GM19455 (cell line): ENCODE results near the gene SLC25A21.
"Not testable (repeated sequence)": the region's sequence is repeated elsewhere in the genome, so short reads cannot be mapped to it uniquely, and the experiment has no call there.

Experiments
- ATAC-seq: cut with Tn5 transposase; IDR thresholded peaks from one replicate; pipeline ENCODE4 v1.9.1; 2021; ENCODE audit not compliant: unreplicated experiment

SLC25A21 gene

DNA sequence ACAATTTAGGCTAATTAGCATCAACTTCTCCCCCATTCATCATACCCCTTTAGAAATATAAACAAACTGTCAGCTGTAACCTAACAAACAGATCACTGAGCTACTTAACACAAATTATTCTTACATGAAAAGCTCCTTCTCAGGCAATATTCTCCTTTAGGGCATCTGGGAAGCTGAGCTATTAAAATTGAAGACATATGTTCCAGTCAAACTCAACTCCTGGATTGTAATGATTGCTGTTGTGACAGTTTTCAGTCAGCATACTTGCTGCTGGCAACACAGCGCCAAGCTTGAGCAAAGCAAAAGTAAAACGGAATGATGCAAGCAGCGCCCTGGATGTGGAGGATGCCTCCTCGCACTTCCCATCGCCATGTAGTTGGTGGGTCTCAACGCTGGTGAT is 82.4 kb downstream of the SLC25A21 start:
- ATAC-seq = no peak

DNA sequence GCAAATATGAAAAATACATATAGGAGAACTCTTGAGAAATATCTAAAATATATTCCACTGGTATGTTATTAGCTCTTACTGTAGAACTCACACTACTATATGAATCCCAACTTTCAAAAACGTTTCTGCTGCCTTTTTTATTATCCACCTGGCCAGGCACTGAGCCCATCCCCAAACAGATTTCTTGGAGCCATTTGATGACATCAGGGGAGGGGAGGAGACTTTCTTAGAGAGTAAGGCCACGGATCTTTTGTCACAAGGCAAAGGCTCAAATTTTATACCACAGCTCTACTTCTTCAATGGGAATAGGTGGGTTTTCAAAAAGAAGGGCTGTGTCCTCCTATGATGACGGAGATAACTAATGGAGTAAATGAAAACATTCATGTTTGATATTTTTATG is 83.0 kb downstream of the SLC25A21 start:
- no peak for ATAC-seq

DNA sequence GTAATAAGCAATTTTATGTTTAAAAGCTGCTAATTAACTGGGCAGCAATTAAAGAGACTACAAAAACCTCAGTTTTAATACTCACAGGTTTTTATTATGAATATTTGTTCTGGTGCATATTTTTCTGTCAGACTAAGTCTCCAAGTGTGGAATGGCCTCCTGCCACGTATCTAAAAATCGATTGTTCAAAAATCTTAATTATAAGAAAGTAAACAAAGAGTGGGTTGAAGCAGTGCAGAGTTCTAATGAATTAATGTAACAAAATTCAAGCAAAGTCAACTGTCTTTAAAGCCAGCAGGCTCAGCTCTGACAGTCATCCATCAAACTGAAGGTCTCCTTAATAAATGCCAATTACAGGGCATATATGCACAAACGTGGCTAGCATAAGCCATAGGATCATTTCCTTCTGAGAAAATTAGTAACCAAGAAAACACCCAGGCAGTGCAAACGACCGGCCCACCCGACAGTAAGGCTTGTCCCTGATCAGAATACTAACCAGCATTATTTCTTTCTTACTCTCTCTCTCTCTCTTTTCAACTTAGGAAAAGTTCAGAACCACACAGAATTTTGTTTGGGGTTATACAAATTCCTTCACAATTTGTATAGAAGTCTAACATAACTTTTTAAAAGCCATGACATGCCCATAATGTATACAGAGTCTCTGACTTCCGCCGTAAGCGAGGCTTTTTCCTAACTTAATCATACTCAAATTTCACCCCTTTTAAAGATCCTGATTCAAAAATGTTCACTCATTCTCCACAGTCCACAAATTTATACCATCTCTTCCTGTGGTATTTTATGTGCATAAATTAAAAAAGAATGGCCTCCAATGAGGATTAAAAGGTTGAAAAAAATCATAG is 83.8 kb downstream of the SLC25A21 start:
- no peak for ATAC-seq

DNA sequence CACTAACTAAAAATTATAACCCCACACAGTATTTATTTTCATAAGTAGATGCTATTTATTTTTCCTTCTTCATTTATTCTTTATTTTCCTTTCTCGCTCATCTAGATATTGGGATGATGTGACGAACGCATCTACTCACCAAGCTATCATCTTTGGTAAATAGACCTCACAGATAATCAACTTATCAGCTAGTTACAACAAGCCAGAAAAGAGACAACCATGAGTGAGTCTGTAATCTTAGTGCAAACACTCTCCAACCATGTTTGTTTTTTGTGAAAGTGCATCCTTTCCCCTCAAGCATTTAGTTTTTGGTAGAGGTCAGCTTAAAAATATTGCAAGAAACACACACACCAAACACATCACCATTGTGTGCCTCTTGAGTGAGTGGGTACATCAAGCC is 84.9 kb downstream of the SLC25A21 start:
- no peak for ATAC-seq

DNA sequence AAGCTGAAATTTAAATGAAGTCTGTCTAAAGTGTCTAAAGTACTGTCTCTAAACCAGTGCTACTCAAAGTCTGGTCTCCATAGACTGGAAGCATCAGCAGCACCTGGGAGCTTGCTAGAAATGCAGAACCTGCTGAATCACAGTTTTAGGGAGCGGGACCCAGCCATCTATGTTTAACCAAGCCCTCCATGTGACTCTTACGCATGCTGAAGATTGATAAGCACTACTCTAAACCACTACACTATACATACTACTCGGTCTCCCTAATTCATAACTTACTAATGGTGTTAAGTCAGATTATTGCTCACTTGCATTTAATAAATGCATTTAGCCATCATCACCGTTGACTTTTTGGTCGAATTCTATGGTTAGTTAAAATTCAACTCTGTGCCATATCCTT is 88.8 kb downstream of the SLC25A21 start:
- no peak for ATAC-seq

DNA sequence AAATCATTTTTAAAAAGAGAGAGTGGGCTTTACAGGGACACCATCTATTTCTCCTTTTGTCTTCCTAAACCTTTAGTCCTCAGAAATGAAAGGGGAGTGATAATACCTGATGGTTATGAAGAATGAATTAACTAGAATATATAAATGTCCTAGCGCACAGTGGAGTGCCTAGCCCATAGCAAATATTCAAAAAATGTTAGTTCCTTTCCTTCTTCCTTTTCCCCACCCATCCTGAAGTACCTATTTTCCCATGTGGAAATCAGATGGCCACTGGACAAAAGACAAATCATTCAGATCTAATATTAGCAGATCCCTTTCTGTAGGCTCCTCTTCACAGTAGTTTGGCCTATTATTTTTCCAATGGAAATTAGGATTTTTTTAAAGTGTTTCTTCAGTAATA is 90.0 kb downstream of the SLC25A21 start:
- ATAC-seq = no peak

DNA sequence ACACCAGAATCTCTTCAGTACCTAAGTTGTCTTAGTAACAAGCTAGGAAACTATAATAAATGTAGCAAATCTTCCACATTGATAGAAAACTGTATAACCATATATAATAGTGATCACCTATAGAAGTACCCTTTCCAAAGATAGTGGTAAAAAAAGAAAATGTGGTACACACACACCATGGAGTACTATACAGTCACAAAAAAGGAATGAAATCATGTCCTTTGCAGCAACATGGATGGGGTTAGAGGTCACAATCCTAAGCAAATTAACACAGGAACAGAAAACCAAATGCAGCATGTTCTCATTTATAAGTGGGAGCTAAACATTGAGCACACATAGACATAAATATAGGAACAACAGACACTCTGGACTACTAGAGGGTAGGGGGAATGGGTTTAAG is 90.5 kb downstream of the SLC25A21 start:
- no peak for ATAC-seq

DNA sequence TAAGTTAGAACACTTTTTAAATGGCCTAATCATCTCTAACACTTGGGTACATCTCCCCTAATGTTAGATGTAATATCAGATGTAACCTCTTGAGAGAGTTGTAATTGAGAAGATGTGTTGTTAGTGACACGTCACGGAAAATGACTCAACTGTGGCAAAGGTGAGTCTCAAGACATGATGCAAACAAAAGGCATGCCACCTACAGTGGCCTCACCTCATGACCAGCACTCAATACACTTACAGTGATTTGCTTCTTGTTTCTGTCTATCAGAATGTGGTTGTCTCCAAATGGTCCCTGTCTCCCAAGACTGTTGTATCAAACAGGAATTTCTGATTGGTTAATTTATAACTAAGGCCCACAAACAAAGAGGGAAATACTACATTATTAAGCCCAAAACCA is 91.2 kb downstream of the SLC25A21 start:
- no peak for ATAC-seq

DNA sequence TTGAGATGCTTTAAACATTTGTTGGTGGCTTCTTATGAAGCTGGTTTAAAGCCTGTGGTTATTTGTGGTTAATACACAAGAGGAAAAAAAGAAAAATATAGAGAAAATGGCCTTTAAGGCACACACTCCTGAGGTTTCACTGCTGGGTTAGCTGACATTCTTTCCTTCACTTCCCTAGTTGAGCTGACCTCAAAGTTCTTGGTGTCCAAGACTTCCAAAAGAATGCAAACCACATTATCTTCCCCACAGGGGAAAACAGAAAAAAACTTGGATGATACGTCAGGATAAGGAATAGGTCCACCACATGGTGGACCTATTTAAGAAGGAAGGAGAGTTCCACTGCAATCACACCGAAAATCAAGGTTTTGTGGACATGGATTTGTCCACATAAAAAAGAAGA is 94.3 kb downstream of the SLC25A21 start:
- ATAC-seq = no peak

DNA sequence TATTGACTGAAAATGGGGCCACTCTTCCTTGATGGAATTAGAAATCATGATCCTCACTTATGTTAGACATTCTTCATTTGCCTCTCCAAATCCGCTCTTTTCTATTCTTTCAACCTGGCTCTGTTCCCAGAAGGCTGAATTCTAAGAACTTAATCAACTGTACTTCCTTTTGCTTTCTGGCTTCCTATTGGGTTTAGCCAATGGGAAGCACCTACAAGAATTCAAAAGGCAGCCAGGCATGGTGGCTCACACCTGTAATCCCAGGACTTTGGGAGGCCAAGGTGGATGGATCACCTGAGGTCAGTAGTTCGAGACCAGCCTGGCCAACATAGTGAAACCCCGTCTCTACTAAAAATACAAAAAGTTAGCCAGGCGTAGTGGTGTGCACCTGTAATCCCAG is 98.1 kb downstream of the SLC25A21 start:
- not testable (repeated sequence) for ATAC-seq

DNA sequence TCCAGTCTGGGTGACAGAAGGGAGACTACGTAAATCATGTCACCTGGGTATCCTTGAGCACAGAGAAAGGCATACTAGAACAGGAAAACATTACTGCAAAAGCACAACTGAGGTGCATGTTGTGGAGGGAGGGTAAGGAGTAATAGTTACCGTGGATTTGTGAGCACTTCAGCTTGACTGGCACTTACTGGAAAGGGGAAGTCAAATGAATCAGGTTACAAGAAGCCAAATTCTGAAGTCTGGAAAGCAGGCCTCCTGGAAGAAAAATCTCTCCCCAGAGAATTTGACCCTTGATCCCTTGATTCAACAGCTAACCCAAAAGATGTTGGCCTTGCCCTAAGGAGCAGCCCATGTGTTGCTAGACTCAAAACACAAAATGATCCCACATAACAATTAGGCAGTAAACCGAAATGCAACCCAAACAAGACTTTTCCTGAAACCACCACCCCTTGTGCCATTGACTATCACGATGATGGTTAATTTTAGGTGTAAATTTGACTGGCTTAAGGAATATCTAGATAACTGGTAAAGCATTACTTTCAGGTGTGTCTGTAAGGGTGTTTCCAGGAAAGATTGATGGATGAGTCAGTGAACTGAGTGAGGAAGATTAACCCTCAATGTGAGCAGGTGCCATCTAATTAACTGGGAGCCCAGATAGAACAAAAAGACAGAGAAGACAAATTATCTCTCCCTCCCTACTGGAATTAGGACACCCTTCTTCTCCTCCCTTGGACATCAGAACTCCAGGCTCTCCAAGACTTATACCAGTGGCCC is 108.8 kb downstream of the SLC25A21 start:
- no peak for ATAC-seq

DNA sequence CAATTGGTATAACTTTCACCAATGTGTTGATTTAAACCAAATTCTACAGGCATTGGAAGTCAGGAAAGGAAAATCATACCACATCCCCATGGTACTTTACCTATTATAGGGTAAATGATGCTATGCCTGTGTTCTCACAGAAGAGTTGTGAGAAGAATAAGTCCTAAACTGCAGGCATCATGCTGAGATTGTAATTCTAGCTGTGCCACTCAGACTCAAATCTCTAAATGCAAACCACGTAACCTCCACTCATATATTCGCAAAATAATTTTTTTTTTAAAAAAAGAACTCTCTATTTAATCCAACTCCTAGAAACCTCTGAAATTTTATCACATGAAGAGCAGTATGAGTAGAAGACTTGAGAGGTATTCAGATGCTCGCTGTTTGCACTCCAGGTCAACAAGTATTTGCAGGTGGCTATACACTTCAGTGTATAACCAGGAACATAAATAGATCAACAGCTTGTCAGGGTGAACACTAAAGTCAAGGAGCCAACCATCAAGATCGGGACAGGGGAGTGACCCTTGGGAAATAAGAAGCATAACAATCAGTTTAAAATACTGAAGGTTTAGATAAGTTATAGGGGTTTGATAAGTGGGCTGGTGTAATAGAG is 110.1 kb downstream of the SLC25A21 start:
- ATAC-seq = no peak

DNA sequence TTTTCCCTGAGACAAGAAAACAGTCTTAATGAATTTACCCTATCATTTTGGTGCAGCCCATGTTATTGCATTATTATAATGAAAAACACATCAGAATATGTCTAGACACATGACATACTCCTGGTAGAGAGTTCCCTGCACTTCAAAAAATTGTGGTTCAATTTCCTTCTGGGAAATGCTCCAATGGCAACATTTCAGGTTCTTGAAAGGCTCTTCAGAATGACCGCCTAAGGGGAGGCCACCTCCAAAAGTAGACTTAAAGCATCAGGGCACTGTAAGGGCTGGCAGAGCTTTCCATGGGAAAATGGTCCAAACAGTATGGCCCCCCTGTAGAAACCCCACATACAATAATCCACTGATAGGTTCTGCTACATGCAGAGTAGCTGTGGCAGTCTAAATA is 110.7 kb downstream of the SLC25A21 start:
- ATAC-seq = no peak

DNA sequence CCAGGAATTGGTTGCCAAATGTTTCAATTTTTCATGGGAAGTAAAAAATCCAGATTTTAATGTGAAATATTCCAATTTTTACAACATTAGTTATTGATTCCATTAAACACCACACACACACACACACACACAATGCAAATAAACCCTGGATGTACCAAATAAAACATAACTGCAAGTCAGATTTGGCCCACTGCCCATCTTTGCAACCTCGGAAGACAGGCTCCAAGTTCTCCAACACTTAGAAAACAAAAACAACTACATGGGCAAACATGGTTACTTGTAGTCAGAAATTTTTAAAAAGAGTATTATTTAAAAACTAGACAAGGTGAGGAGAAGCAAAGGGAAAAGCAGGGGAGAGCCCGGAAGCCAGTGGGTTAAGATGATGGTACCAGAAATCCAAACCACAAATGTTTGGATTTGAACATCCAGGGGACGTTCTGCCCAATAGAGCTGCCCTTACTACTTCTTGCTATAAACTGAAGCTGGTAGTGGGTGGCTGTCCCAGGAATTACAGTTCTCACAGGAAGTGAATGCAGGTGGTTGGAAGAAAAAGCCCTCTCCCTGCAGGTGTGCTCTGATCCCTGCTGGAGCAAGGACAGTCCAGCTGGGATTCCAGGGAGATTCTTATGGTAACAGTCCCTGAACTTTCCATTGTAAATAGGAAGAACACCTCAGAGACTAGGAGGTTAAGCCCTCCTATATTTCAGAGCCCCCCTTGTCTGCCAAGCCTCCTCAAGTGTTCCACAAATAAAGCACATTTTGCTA is 111.7 kb downstream of the SLC25A21 start:
- ATAC-seq = no peak

DNA sequence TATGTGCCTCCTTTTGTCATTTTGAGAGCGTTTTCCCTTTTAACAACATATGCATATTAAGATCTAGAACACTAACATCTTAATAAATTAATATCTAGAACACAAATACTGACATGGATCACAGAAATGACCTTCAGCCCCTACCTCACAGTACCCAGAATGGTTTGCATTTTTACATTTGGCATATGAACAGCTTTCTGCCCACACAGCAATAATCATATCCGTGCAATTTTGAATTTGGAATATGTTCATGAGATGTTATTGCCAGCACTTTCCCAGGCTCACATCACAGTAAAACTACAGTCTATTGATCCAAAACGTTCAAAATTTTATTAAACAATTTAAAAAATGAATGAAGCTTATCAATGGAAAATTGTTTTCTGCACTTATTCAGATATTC is 114.6 kb downstream of the SLC25A21 start:
- ATAC-seq = no peak

DNA sequence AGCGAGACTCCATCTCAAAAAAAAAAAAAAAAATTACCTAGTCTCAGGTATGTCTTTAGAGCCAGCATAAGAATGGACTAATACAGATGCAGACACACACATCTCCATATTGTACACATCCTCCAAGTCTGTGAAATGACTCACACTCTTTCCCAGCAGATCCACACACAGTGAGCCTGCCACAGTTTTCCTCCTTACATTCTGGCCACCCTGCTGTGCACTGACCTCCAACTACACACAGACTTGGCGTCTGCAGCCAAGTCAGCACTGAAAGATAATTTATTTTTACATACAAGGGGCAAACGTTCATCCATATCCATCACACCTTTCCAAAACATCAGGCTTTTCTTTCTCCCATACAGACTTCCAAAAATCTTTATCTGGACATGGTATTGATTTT is 115.9 kb downstream of the SLC25A21 start:
- no peak for ATAC-seq

DNA sequence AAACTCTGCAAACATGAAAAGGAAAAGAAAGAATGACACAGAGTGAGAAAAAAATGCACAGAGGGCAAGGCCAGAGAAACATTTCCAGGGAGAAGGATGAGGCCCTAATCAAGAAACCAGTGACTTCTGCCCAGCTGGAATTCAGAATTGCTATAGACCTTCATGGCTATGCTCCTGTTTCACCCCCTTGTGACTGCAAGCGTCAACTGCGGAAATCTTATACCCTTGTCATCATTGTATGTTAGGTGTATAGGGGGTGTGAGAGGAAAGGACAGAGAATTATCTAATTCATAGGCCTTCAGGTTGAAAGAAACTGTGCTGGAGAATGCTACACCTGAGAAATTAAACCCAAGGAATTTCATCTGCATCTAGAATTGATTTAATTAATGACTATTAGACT is 117.5 kb downstream of the SLC25A21 start:
- ATAC-seq = no peak

DNA sequence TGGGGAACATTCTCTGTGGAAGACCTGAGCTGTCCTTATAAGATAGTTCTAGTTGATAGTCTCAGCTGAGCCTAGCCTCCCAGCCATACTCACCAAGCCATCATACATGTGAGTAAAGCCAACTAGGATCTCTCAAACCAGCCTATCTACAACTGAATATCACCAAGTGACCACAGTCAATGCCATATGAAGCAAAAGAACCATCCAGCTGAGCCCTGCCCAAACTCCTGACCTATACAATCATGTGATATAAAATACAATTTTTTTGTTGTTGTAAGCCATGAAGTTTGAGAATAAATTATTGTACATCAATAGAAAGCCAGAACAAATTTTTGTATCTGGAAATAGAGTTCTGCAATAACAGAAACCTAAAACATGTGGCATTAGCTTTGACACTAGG is 118.3 kb downstream of the SLC25A21 start:
- ATAC-seq = no peak

DNA sequence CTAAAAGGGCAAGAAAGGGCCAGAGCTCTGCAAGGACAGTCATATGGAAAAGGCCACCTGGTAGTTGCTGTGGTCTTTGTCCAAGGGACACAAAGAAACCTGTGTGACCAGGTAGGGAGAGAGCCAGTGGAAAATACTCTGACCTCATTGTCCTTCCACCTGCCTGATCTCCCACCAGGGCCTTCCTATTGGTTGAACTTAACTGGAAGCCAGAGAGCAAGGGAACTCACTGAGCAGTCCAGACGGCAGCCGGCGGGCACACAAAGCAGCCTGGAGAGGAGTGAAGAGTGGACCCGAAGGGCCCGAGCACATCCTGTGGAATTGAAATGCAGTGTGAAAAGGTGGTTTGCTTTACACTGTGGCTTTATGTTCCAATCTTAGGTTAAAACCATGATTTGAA is 120.7 kb downstream of the SLC25A21 start:
- ATAC-seq = no peak

DNA sequence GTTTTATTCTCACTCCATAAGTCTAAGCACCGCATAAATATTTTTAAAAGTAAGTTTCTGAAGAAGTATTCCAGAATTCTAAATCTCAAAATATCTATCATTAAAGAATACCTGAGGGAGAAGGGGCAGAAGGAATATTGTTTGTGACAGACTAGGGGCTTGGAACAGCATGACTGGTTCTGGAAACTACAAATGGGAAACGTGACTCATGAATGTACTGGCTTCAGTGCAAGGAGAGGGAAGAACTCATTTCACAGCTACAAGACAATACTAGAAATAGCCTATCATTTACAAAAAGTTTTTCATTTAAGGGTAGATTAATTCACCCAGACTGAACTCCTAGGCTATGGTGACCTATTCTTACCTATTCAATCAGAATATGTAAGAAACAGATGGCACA is 121.3 kb downstream of the SLC25A21 start:
- ATAC-seq = no peak

DNA sequence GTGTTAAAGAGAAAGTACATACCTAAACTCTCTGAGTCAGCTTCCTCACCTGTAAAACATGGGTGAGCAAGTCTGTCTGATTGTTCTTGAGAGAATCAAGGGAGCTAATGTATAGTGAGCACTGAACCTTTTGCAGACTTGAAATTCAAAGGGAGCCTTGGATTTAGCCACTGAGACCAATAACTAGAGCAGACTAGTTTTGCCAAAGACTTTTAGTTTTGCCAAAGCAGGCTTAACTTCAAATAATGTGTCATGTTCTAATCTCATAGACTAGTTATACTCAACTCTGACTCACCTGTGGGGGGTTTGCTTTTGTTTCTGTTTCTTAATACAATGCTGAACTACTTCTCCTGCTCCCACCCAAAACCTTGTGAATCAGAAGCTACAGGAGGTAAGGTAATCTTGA is 123.7 kb downstream of the SLC25A21 start:
- no peak for ATAC-seq
